Gastrocnemius medialis (tissue), 4 donors: Measurements from ENCODE around the gene ZNF511.

Experiments
- CTCF ChIP-seq, 5 experiments: fragments of 450-650 bp in 3 of 5; fragments of 200-600 bp in 2 of 5; sonication (generic) in 2 of 5; IDR thresholded peaks in 4 of 5; conservative IDR thresholded peaks in 1 of 5; 1 replicate in 4 of 5; 2 replicates in 1 of 5; pipeline ENCODE4 v1.5.1; 2016 to 2019; ENCODE audit warnings: antibody characterized with exemption in 5 of 5, mild to moderate bottlenecking in 3 of 5, moderate library complexity in 3 of 5
- POLR2A ChIP-seq, 2 donors: fragments of 450-650 bp; IDR thresholded peaks; one replicate each; pipeline ENCODE4 v1.6.1; 2017; ENCODE audit warnings: antibody characterized with exemption in 2 of 2, mild to moderate bottlenecking in 2 of 2, moderate library complexity in 2 of 2

GRCh38 chr10:133268532-133268931 lies 40.2 kb upstream of the ZNF511 start:
- no peak for TF ChIP-seq CTCF (IDR thresholded peaks at IDR 0.05 in 4 of 5, conservative IDR thresholded peaks at IDR 0.05 in 1 of 5)
- no peak for TF ChIP-seq POLR2A (IDR thresholded peaks at IDR 0.05)
